Measurements from ENCODE around the gene PCDH9. TPM values are rescaled to one million over a fixed set of nuclear protein-coding genes. Genes with fewer than 3 reads are reported as not detected.

The PCDH9 gene
- total RNA-seq, 2 donors from 2014 or later: 0.95 to 1.8 TPM

- Mint-ChIP-seq H3K36me3 (ENCODE audit: low read depth) (no peaks in the 10 kb centered on the region), H3K4me3 (no peak overlapping the region), H3K9me3 (no peaks in the 10 kb centered on the region), H3K27me3 (ENCODE audit: insufficient read depth) (no peaks in the 10 kb centered on the region), H3K27ac (no peak overlapping the region), H3K4me1 (peaks cover 30% of the 10 kb centered on the region)
- Histone ChIP-seq H3K27ac (ENCODE audit: low read depth, low read length) (no peak overlapping the region), H3K4me1 (ENCODE audit: control insufficient read depth, insufficient read depth, low read length) (peaks cover 4% of the 10 kb centered on the region), H3K9ac (ENCODE audit: extremely low read depth, low read length, poor library complexity, severe bottlenecking) (no peak overlapping the region), H3K36me3 (ENCODE audit: control insufficient read depth, insufficient read depth, low read length) (no peaks in the 10 kb centered on the region), H3K27me3 (ENCODE audit: control insufficient read depth, insufficient read depth, low read length, poor library complexity, severe bottlenecking) (no peaks in the 10 kb centered on the region), H3K4me3 (ENCODE audit: low read length) (no peak overlapping the region), H3K9me3 (ENCODE audit: control insufficient read depth, low read length) (no peaks in the 10 kb centered on the region)
- WGBS, 2 experiments (ENCODE audit: insufficient coverage in 1 of 2, insufficient read length in 1 of 2): 89 to 93% methylated on average over 2 of the region's 2 CpGs
- TF ChIP-seq, protein P1, sequence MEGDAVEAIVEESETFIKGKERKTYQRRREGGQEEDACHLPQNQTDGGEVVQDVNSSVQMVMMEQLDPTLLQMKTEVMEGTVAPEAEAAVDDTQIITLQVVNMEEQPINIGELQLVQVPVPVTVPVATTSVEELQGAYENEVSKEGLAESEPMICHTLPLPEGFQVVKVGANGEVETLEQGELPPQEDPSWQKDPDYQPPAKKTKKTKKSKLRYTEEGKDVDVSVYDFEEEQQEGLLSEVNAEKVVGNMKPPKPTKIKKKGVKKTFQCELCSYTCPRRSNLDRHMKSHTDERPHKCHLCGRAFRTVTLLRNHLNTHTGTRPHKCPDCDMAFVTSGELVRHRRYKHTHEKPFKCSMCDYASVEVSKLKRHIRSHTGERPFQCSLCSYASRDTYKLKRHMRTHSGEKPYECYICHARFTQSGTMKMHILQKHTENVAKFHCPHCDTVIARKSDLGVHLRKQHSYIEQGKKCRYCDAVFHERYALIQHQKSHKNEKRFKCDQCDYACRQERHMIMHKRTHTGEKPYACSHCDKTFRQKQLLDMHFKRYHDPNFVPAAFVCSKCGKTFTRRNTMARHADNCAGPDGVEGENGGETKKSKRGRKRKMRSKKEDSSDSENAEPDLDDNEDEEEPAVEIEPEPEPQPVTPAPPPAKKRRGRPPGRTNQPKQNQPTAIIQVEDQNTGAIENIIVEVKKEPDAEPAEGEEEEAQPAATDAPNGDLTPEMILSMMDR (conservative IDR thresholded peaks at IDR 0.05): no peak
- no peak for DNase-seq
Measured at GRCh38 chr13:66349966-66350365, 880.2 kb downstream of the PCDH9 start.

GRCh38 chr13:66348745-66349690, 881.1 kb downstream of the PCDH9 start:
- no peak for DNase-seq
- no peaks in the 10 kb centered on the region for H3K9me3 Mint-ChIP-seq
- H3K36me3 Mint-ChIP-seq (ENCODE audit: low read depth): no peaks in the 10 kb centered on the region
- TF ChIP-seq, protein P1 (conservative IDR thresholded peaks at IDR 0.05): no peak
- no peak overlapping the region for H3K27ac ChIP-seq (ENCODE audit: low read depth, low read length)
- no peaks in the 10 kb centered on the region for H3K27me3 ChIP-seq (ENCODE audit: control insufficient read depth, insufficient read depth, low read length, poor library complexity, severe bottlenecking)
- no peaks in the 10 kb centered on the region for H3K27me3 Mint-ChIP-seq (ENCODE audit: insufficient read depth)
- no peak overlapping the region for H3K9ac ChIP-seq (ENCODE audit: extremely low read depth, low read length, poor library complexity, severe bottlenecking)
- peaks cover 4% of the 10 kb centered on the region for H3K4me1 ChIP-seq (ENCODE audit: control insufficient read depth, insufficient read depth, low read length)
- WGBS, 2 experiments (ENCODE audit: insufficient coverage in 1 of 2, insufficient read length in 1 of 2): 98 to 100% methylated on average over 5 of the region's 5 CpGs
- H3K4me1 Mint-ChIP-seq: peaks cover 29% of the 10 kb centered on the region
- H3K36me3 ChIP-seq (ENCODE audit: control insufficient read depth, insufficient read depth, low read length): no peaks in the 10 kb centered on the region
- H3K4me3 ChIP-seq (ENCODE audit: low read length): no peak overlapping the region
- H3K27ac Mint-ChIP-seq: no peak overlapping the region
- no peak overlapping the region for H3K4me3 Mint-ChIP-seq
- no peaks in the 10 kb centered on the region for H3K9me3 ChIP-seq (ENCODE audit: control insufficient read depth, low read length)

- TF ChIP-seq, protein P1 (conservative IDR thresholded peaks at IDR 0.05): no peak
- no peak overlapping the region for H3K27ac Mint-ChIP-seq
- Histone ChIP-seq H3K36me3 (ENCODE audit: control insufficient read depth, insufficient read depth, low read length) (no peaks in the 10 kb centered on the region), H3K9me3 (ENCODE audit: control insufficient read depth, low read length) (no peaks in the 10 kb centered on the region), H3K9ac (ENCODE audit: extremely low read depth, low read length, poor library complexity, severe bottlenecking) (no peak overlapping the region), H3K27me3 (ENCODE audit: control insufficient read depth, insufficient read depth, low read length, poor library complexity, severe bottlenecking) (no peaks in the 10 kb centered on the region), H3K27ac (ENCODE audit: low read depth, low read length) (no peak overlapping the region), H3K4me3 (ENCODE audit: low read length) (no peak overlapping the region), H3K4me1 (ENCODE audit: control insufficient read depth, insufficient read depth, low read length) (peaks cover 4% of the 10 kb centered on the region)
- H3K36me3 Mint-ChIP-seq (ENCODE audit: low read depth): no peaks in the 10 kb centered on the region
- H3K4me1 Mint-ChIP-seq: peaks cover 22% of the 10 kb centered on the region
- H3K4me3 Mint-ChIP-seq: no peak overlapping the region
- DNase-seq: no peak
- H3K27me3 Mint-ChIP-seq (ENCODE audit: insufficient read depth): no peaks in the 10 kb centered on the region
- WGBS, 2 experiments (ENCODE audit: insufficient coverage in 1 of 2, insufficient read length in 1 of 2): 86 to 90% methylated on average over 3 to 4 of the region's 4 CpGs
- H3K9me3 Mint-ChIP-seq: no peaks in the 10 kb centered on the region
Measured at GRCh38 chr13:66347486-66348117, 882.5 kb downstream of the PCDH9 start.
